Endothelial cell of umbilical vein (primary cell): Measurements from ENCODE around the gene NOL8.

Experiments used
- MAX ChIP-seq: IDR thresholded peaks from 2 replicates; pipeline ENCODE4 v1.6.1; 2011; ENCODE audit not compliant: insufficient read depth, insufficient read length
- POLR2A ChIP-seq: IDR thresholded peaks from 2 replicates; pipeline ENCODE4 v1.6.1; 2012; ENCODE audit warnings: low read depth, mild to moderate bottlenecking, control low read depth, low read length

GRCh38 chr9:92279302-92279701 lies 45.8 kb downstream of the NOL8 start:
- TF ChIP-seq MAX: no peak
- TF ChIP-seq POLR2A: no peak
